Activated T-helper 9 cell treated with anti-CD3 and anti-CD28 coated beads, Interleukin-2, amount 50 U/mL, for 16 hours (primary cell): ENCODE measurements around the gene HCK.

ENCODE experiments used
- DNase-seq: peaks from one replicate; pipeline ENCODE4 v3.0.0-alpha.2; 2020; ENCODE audit warnings: low read depth

The HCK gene

GRCh38 chr20:32062776-32063170 lies 10.7 kb downstream of the HCK start:
- no peak for DNase-seq

- no peak for DNase-seq
These were observed 11.7 kb downstream of the HCK start for GRCh38 chr20:32063695-32064094.

GRCh38 chr20:32064667-32065066 lies 12.6 kb downstream of the HCK start:
- DNase-seq: no peak

- DNase-seq: no peak
These were observed 15.3 kb downstream of the HCK start for GRCh38 chr20:32067234-32067821.

- no peak for DNase-seq
These were observed 16.1 kb downstream of the HCK start for GRCh38 chr20:32068174-32068573.

- no peak for DNase-seq
These were observed 17.7 kb downstream of the HCK start for GRCh38 chr20:32069711-32070110.

- no peak for DNase-seq
These were observed 18.2 kb downstream of the HCK start for GRCh38 chr20:32070282-32070681.

GRCh38 chr20:32070690-32071213 lies 18.7 kb downstream of the HCK start:
- DNase-seq: no peak

GRCh38 chr20:32071395-32072167 lies 19.5 kb downstream of the HCK start:
- DNase-seq: no peak

- DNase-seq: no peak
These were observed 20.2 kb downstream of the HCK start for GRCh38 chr20:32072168-32072750.

GRCh38 chr20:32075534-32075933 lies 23.5 kb downstream of the HCK start:
- no peak for DNase-seq

- DNase-seq: no peak
These were observed 25.1 kb downstream of the HCK start for GRCh38 chr20:32077190-32077589.

GRCh38 chr20:32078322-32078721 lies 26.3 kb downstream of the HCK start:
- DNase-seq: no peak

GRCh38 chr20:32078791-32079190 lies 26.7 kb downstream of the HCK start:
- no peak for DNase-seq

- no peak for DNase-seq
These were observed 27.6 kb downstream of the HCK start for GRCh38 chr20:32079655-32080109.

GRCh38 chr20:32080783-32081182 lies 28.7 kb downstream of the HCK start:
- no peak for DNase-seq

- no peak for DNase-seq
These were observed 31.4 kb downstream of the HCK start for GRCh38 chr20:32083469-32083868.

GRCh38 chr20:32087070-32087469 lies 35.0 kb downstream of the HCK start:
- no peak for DNase-seq

GRCh38 chr20:32088759-32089158 lies 36.7 kb downstream of the HCK start:
- no peak for DNase-seq

GRCh38 chr20:32089637-32090362 lies 37.8 kb downstream of the HCK start:
- no peak for DNase-seq

GRCh38 chr20:32091888-32092346 lies 39.9 kb downstream of the HCK start:
- peak; percentile 64 for DNase-seq

GRCh38 chr20:32098786-32099185 lies 46.7 kb downstream of the HCK start:
- no peak for DNase-seq
